GM18499 (cell line): ENCODE measurements around the gene ZNF254.
"Not testable (repeated sequence)": the region's sequence is repeated elsewhere in the genome, so short reads cannot be mapped to it uniquely, and the experiment has no call there.

Source experiments
- ATAC-seq: cut with Tn5 transposase; IDR thresholded peaks from one replicate; pipeline ENCODE4 v1.9.1; 2021; ENCODE audit warnings: moderate number of reproducible peaks; ENCODE audit not compliant: insufficient read depth, unreplicated experiment

Gene ZNF254

GRCh38 chr19:24069905-24070657 lies 16.9 kb upstream of the ZNF254 start:
- ATAC-seq = no peak

- no peak for ATAC-seq
Measured at GRCh38 chr19:24071078-24071477, 15.9 kb upstream of the ZNF254 start.

- ATAC-seq = no peak
Measured at GRCh38 chr19:24072720-24073119, 14.3 kb upstream of the ZNF254 start.

GRCh38 chr19:24073807-24074206 lies 13.2 kb upstream of the ZNF254 start:
- ATAC-seq = no peak

GRCh38 chr19:24074720-24075454 lies 12.1 kb upstream of the ZNF254 start:
- no peak for ATAC-seq

GRCh38 chr19:24075530-24075929 lies 11.5 kb upstream of the ZNF254 start:
- ATAC-seq = not testable (repeated sequence)

GRCh38 chr19:24078680-24079079 lies 8.3 kb upstream of the ZNF254 start:
- ATAC-seq = no peak

GRCh38 chr19:24081056-24081455 lies 5.9 kb upstream of the ZNF254 start:
- no peak for ATAC-seq

- no peak for ATAC-seq
Measured at GRCh38 chr19:24098359-24098758, 11.4 kb downstream of the ZNF254 start.

GRCh38 chr19:24099829-24100228 lies 12.8 kb downstream of the ZNF254 start:
- no peak for ATAC-seq

GRCh38 chr19:24100597-24100996 lies 13.6 kb downstream of the ZNF254 start:
- ATAC-seq = not testable (repeated sequence)

- no peak for ATAC-seq
Measured at GRCh38 chr19:24101459-24102115, 14.6 kb downstream of the ZNF254 start.

GRCh38 chr19:24127601-24128000 lies 40.6 kb downstream of the ZNF254 start:
- ATAC-seq = no peak

- no peak for ATAC-seq
Measured at GRCh38 chr19:24140099-24140498, 53.1 kb downstream of the ZNF254 start.

GRCh38 chr19:24140591-24140990 lies 53.6 kb downstream of the ZNF254 start:
- ATAC-seq = no peak

- no peak for ATAC-seq
Measured at GRCh38 chr19:24141612-24142011, 54.6 kb downstream of the ZNF254 start.

- ATAC-seq = no peak
Measured at GRCh38 chr19:24142771-24143170, 55.8 kb downstream of the ZNF254 start.

- no peak for ATAC-seq
Measured at GRCh38 chr19:24159707-24160106, 72.7 kb downstream of the ZNF254 start.

GRCh38 chr19:24166055-24166454 lies 79.1 kb downstream of the ZNF254 start:
- no peak for ATAC-seq

GRCh38 chr19:24173882-24174281 lies 86.9 kb downstream of the ZNF254 start:
- ATAC-seq = no peak

- ATAC-seq = no peak
Measured at GRCh38 chr19:24177686-24178085, 90.7 kb downstream of the ZNF254 start.
